Prostate gland (tissue), 2 donors: ENCODE data around the gene PRR7.

ENCODE experiments used
- CTCF ChIP-seq, 4 experiments: fragments of 200-600 bp in 2 of 4; fragments of 450-650 bp in 2 of 4; sonication (generic) in 2 of 4; IDR thresholded peaks; 1 replicate in 3 of 4; 2 replicates in 1 of 4; pipeline ENCODE4 v1.5.1; 2016 to 2019; ENCODE audit warnings: antibody characterized with exemption in 4 of 4, mild to moderate bottlenecking in 2 of 4, moderate library complexity in 2 of 4
- POLR2A ChIP-seq: fragments of 450-650 bp; IDR thresholded peaks from one replicate; pipeline ENCODE4 v1.6.1; 2016; ENCODE audit warnings: antibody characterized with exemption, mild to moderate bottlenecking

GRCh38 chr5:177483994-177484901, 37.6 kb downstream of the PRR7 start:
- TF ChIP-seq CTCF (IDR thresholded peaks at IDR 0.05) (no peak), POLR2A (no peak)
